Ishikawa (cell line): ENCODE data around the gene TBC1D8.

Experiments
- CEBPB ChIP-seq: IDR thresholded peaks from 2 replicates; pipeline ENCODE4 v1.6.1; 2012
- CREB1 ChIP-seq: IDR thresholded peaks from 2 replicates; pipeline ENCODE4 v1.6.1; 2012; ENCODE audit warnings: low read depth
- EGR1 ChIP-seq: IDR thresholded peaks from 2 replicates; pipeline ENCODE4 v1.6.1; 2012
- EP300 ChIP-seq: IDR thresholded peaks from 2 replicates; pipeline ENCODE4 v1.6.1; 2012; ENCODE audit warnings: borderline replicate concordance
- FOXM1 ChIP-seq: IDR thresholded peaks from 2 replicates; pipeline ENCODE4 v1.6.1; 2012; ENCODE audit warnings: low read depth, borderline replicate concordance
- MAX ChIP-seq: IDR thresholded peaks from 2 replicates; pipeline ENCODE4 v1.6.1; 2012
- RAD21 ChIP-seq: IDR thresholded peaks from 2 replicates; pipeline ENCODE4 v1.6.1; 2012; ENCODE audit warnings: low read depth
- REST ChIP-seq: IDR thresholded peaks from 2 replicates; pipeline ENCODE4 v1.6.1; 2012; ENCODE audit warnings: low read depth, mild to moderate bottlenecking
- TAF1 ChIP-seq: IDR thresholded peaks from 2 replicates; pipeline ENCODE4 v1.6.1; 2012; ENCODE audit warnings: low read depth, mild to moderate bottlenecking
- TCF12 ChIP-seq: IDR thresholded peaks from 2 replicates; pipeline ENCODE4 v1.6.1; 2012; ENCODE audit warnings: low read depth
- TEAD4 ChIP-seq: IDR thresholded peaks from 2 replicates; pipeline ENCODE4 v1.6.1; 2012
- USF1 ChIP-seq: IDR thresholded peaks from 2 replicates; pipeline ENCODE4 v1.6.1; 2012
- YY1 ChIP-seq: IDR thresholded peaks from 2 replicates; pipeline ENCODE4 v1.6.1; 2012; ENCODE audit warnings: low read depth

- TF ChIP-seq TAF1 (no peak), MAX (no peak), USF1 (no peak), EGR1 (no peak), YY1 (no peak), TEAD4 (no peak), RAD21 (no peak), REST (no peak), EP300 (no peak), FOXM1 (no peak), TCF12 (no peak), CREB1 (no peak), CEBPB (no peak)
These were observed 193.1 kb downstream of the TBC1D8 start for GRCh38 chr2:100957996-100958653.
